Measurements from ENCODE around the gene FOXD2. TPM values are rescaled to one million over a fixed set of nuclear protein-coding genes. Genes with fewer than 3 reads are reported as not detected.

FOXD2 gene
- total RNA-seq, 1 donor from 2014 or later = 0.15 TPM

GRCh38 chr1:47479664-47480063 lies 41.8 kb downstream of the FOXD2 start:
- no peaks in the 10 kb centered on the region for H3K9me3 Mint-ChIP-seq (ENCODE audit: unreplicated experiment)
- no peak for TF ChIP-seq CTCF (IDR thresholded peaks at IDR 0.05; ENCODE audit: unreplicated experiment)
- no peak for DNase-seq (ENCODE audit: low spot score)
- no peak overlapping the region for H3K4me3 Mint-ChIP-seq (ENCODE audit: unreplicated experiment)
- no peak overlapping the region for H3K27ac Mint-ChIP-seq (ENCODE audit: unreplicated experiment)
- no peaks in the 10 kb centered on the region for H3K36me3 Mint-ChIP-seq (ENCODE audit: low read depth, unreplicated experiment)
- H3K27me3 Mint-ChIP-seq (ENCODE audit: unreplicated experiment) = peaks cover 6% of the 10 kb centered on the region
- peaks cover 7% of the 10 kb centered on the region for H3K4me1 Mint-ChIP-seq (ENCODE audit: unreplicated experiment)

GRCh38 chr1:47481936-47482335 lies 44.1 kb downstream of the FOXD2 start:
- no peak for TF ChIP-seq CTCF (IDR thresholded peaks at IDR 0.05; ENCODE audit: unreplicated experiment)
- Mint-ChIP-seq H3K4me1 (ENCODE audit: unreplicated experiment) (peaks cover 7% of the 10 kb centered on the region), H3K27me3 (ENCODE audit: unreplicated experiment) (peaks cover 6% of the 10 kb centered on the region)

GRCh38 chr1:47482786-47483185 lies 44.9 kb downstream of the FOXD2 start:
- no peak for TF ChIP-seq CTCF (IDR thresholded peaks at IDR 0.05; ENCODE audit: unreplicated experiment)
- no peak for DNase-seq (ENCODE audit: low spot score)
- no peak overlapping the region for H3K27ac Mint-ChIP-seq (ENCODE audit: unreplicated experiment)
- H3K36me3 Mint-ChIP-seq (ENCODE audit: low read depth, unreplicated experiment) = no peaks in the 10 kb centered on the region
- H3K9me3 Mint-ChIP-seq (ENCODE audit: unreplicated experiment) = no peaks in the 10 kb centered on the region
- H3K4me3 Mint-ChIP-seq (ENCODE audit: unreplicated experiment) = no peak overlapping the region
- peaks cover 7% of the 10 kb centered on the region for H3K4me1 Mint-ChIP-seq (ENCODE audit: unreplicated experiment)
- H3K27me3 Mint-ChIP-seq (ENCODE audit: unreplicated experiment) = peaks cover 6% of the 10 kb centered on the region

More at GRCh38 chr1:47481936-47482335, 44.1 kb downstream of the FOXD2 start:
- H3K9me3 Mint-ChIP-seq (ENCODE audit: unreplicated experiment) = no peaks in the 10 kb centered on the region
- DNase-seq (ENCODE audit: low spot score) = no peak
- H3K36me3 Mint-ChIP-seq (ENCODE audit: low read depth, unreplicated experiment) = no peaks in the 10 kb centered on the region
- no peak overlapping the region for H3K27ac Mint-ChIP-seq (ENCODE audit: unreplicated experiment)
- H3K4me3 Mint-ChIP-seq (ENCODE audit: unreplicated experiment) = no peak overlapping the region

- Mint-ChIP-seq H3K36me3 (ENCODE audit: low read depth, unreplicated experiment) (no peaks in the 10 kb centered on the region), H3K4me1 (ENCODE audit: unreplicated experiment) (peaks cover 7% of the 10 kb centered on the region), H3K27ac (ENCODE audit: unreplicated experiment) (no peak overlapping the region), H3K27me3 (ENCODE audit: unreplicated experiment) (peaks cover 6% of the 10 kb centered on the region), H3K4me3 (ENCODE audit: unreplicated experiment) (no peak overlapping the region), H3K9me3 (ENCODE audit: unreplicated experiment) (no peaks in the 10 kb centered on the region)
- DNase-seq (ENCODE audit: low spot score) = no peak
- no peak for TF ChIP-seq CTCF (IDR thresholded peaks at IDR 0.05; ENCODE audit: unreplicated experiment)
Observed at GRCh38 chr1:47483651-47484050, 45.8 kb downstream of the FOXD2 start.

GRCh38 chr1:47485817-47486216 lies 48.0 kb downstream of the FOXD2 start:
- no peaks in the 10 kb centered on the region for H3K9me3 Mint-ChIP-seq (ENCODE audit: unreplicated experiment)
- DNase-seq (ENCODE audit: low spot score) = no peak
- peaks cover 9% of the 10 kb centered on the region for H3K27me3 Mint-ChIP-seq (ENCODE audit: unreplicated experiment)
- peaks cover 7% of the 10 kb centered on the region for H3K4me1 Mint-ChIP-seq (ENCODE audit: unreplicated experiment)
- no peak for TF ChIP-seq CTCF (IDR thresholded peaks at IDR 0.05; ENCODE audit: unreplicated experiment)
- H3K4me3 Mint-ChIP-seq (ENCODE audit: unreplicated experiment) = no peak overlapping the region
- H3K27ac Mint-ChIP-seq (ENCODE audit: unreplicated experiment) = no peak overlapping the region
- H3K36me3 Mint-ChIP-seq (ENCODE audit: low read depth, unreplicated experiment) = no peaks in the 10 kb centered on the region
